ENCODE measurements around the gene GSTCD.

GSTCD gene

DNA sequence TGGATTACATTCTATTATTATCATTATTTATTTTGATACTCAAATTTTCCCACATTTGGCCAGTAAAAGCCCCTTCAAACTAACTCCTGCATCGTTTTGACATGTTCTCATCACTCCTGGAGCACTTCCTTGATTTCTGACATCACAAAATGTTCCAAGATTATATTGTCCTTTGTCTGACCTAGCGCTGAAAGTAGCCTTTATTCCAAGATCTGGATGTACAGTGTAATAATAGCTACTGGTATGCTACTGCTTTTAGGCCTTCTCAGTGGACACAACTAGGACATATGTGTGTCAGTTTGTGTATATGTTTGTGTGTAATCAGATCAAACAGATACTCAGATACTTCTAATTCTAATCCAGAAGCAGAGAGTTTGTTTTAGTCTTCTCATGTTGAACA, 76.2 kb downstream of the GSTCD start:
- no peak overlapping the region for H3K27ac ChIP-seq
- no peaks in the 10 kb centered on the region for H3K79me2 ChIP-seq (ENCODE audit: insufficient read depth, low read depth)
- H3K9ac ChIP-seq: no peak overlapping the region
- H3K27me3 ChIP-seq (ENCODE audit: insufficient read depth, low read depth): no peaks in the 10 kb centered on the region
- no peak overlapping the region for H3K4me3 ChIP-seq (IDR thresholded peaks at IDR 0.05; ENCODE audit: insufficient read depth, low read depth, low read length)
- H3K4me2 ChIP-seq: no peak overlapping the region
- H4K20me1 ChIP-seq (ENCODE audit: insufficient read depth): no peaks in the 10 kb centered on the region
- 0 out of 2 replicates have a peak, but pooled peaks cover 6% of the 10 kb centered on the region for H3K36me3 ChIP-seq (ENCODE audit: insufficient read depth)
- TF ChIP-seq CTCF (conservative IDR thresholded peaks at IDR 0.05; ENCODE audit: low read depth, low read length): no peak
- no peak overlapping the region for H2AFZ ChIP-seq (ENCODE audit: low read depth)
- H3K4me1 ChIP-seq (ENCODE audit: low read depth, poor library complexity, severe bottlenecking): no peaks in the 10 kb centered on the region

- H3K27ac ChIP-seq: no peak overlapping the region
- H3K36me3 ChIP-seq (ENCODE audit: insufficient read depth): 0 out of 2 replicates have a peak, but pooled peaks cover 6% of the 10 kb centered on the region
- H3K27me3 ChIP-seq (ENCODE audit: insufficient read depth, low read depth): no peaks in the 10 kb centered on the region
- TF ChIP-seq CTCF (conservative IDR thresholded peaks at IDR 0.05; ENCODE audit: low read depth, low read length): no peak
- no peak overlapping the region for H2AFZ ChIP-seq (ENCODE audit: low read depth)
- H3K4me1 ChIP-seq (ENCODE audit: low read depth, poor library complexity, severe bottlenecking): no peaks in the 10 kb centered on the region
- H3K4me2 ChIP-seq: no peak overlapping the region
- H3K9ac ChIP-seq: no peak overlapping the region
- H3K79me2 ChIP-seq (ENCODE audit: insufficient read depth, low read depth): no peaks in the 10 kb centered on the region
- no peaks in the 10 kb centered on the region for H4K20me1 ChIP-seq (ENCODE audit: insufficient read depth)
- no peak overlapping the region for H3K4me3 ChIP-seq (IDR thresholded peaks at IDR 0.05; ENCODE audit: insufficient read depth, low read depth, low read length)
These were observed 77.2 kb downstream of the GSTCD start for GRCh38 chr4:105785792-105786191.

- no peak overlapping the region for H3K9ac ChIP-seq
- H3K27me3 ChIP-seq (ENCODE audit: insufficient read depth, low read depth): no peaks in the 10 kb centered on the region
- H3K27ac ChIP-seq: no peak overlapping the region
- no peaks in the 10 kb centered on the region for H3K79me2 ChIP-seq (ENCODE audit: insufficient read depth, low read depth)
- no peaks in the 10 kb centered on the region for H4K20me1 ChIP-seq (ENCODE audit: insufficient read depth)
- no peaks in the 10 kb centered on the region for H3K4me1 ChIP-seq (ENCODE audit: low read depth, poor library complexity, severe bottlenecking)
- H3K36me3 ChIP-seq (ENCODE audit: insufficient read depth): 0 out of 2 replicates have a peak, but pooled peaks cover 6% of the 10 kb centered on the region
- no peak overlapping the region for H2AFZ ChIP-seq (ENCODE audit: low read depth)
- no peak overlapping the region for H3K4me2 ChIP-seq
- TF ChIP-seq CTCF (conservative IDR thresholded peaks at IDR 0.05; ENCODE audit: low read depth, low read length): no peak
- H3K4me3 ChIP-seq (IDR thresholded peaks at IDR 0.05; ENCODE audit: insufficient read depth, low read depth, low read length): no peak overlapping the region
These were observed 78.2 kb downstream of the GSTCD start for GRCh38 chr4:105786748-105787147.

DNA sequence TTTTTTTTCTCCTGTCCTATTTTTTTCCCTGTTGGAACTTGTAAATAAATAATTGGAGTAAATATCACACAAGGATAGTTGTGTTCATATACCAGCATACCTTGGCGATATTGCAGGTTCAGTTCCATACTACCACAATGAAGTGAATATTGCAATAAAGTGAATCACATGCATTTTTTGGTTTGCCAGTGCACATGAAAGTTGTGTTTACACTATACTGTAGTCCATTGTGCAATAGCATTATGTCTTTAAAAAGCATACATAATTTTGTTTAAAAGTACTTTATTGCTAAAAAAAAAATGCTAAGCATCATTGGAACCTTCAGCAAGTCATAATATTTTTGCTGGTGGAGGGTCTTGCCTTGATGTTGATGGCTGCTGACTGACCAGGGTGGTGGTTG, 88.6 kb downstream of the GSTCD start:
- Histone ChIP-seq H3K9ac (no peak overlapping the region), H4K20me1 (ENCODE audit: insufficient read depth) (no peaks in the 10 kb centered on the region), H3K4me1 (ENCODE audit: low read depth, poor library complexity, severe bottlenecking) (no peaks in the 10 kb centered on the region), H3K27me3 (ENCODE audit: insufficient read depth, low read depth) (no peaks in the 10 kb centered on the region), H3K4me2 (no peak overlapping the region), H3K27ac (no peak overlapping the region), H3K4me3 (IDR thresholded peaks at IDR 0.05; ENCODE audit: insufficient read depth, low read depth, low read length) (no peak overlapping the region), H3K36me3 (ENCODE audit: insufficient read depth) (no peaks in the 10 kb centered on the region), H2AFZ (ENCODE audit: low read depth) (no peak overlapping the region), H3K79me2 (ENCODE audit: insufficient read depth, low read depth) (no peaks in the 10 kb centered on the region)
- no peak for TF ChIP-seq CTCF (conservative IDR thresholded peaks at IDR 0.05; ENCODE audit: low read depth, low read length)
